ENCODE measurements around the gene SUSD3.

DNA sequence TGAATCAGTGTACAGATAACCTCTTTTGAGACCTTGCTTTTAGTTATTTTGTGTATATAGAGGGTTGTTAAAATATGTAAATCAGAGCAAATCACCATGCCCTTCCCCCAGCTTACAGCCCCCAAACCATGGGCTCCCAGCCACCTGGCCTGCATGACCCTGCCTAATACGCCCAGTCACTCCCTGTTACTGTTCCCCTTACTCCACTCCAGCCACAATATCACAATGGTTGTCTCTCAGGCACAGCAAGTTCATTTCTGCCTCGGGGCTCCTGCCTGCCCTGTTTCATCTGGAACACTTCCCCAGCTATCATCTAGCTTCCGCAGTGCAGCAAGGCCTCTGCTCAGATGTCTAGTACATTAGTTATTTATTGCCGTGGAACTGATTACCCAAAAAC is 32.6 kb downstream of the SUSD3 start:
- TF ChIP-seq POLR2A (IDR thresholded peaks at IDR 0.05) = no peak
- TF ChIP-seq, protein P1, sequence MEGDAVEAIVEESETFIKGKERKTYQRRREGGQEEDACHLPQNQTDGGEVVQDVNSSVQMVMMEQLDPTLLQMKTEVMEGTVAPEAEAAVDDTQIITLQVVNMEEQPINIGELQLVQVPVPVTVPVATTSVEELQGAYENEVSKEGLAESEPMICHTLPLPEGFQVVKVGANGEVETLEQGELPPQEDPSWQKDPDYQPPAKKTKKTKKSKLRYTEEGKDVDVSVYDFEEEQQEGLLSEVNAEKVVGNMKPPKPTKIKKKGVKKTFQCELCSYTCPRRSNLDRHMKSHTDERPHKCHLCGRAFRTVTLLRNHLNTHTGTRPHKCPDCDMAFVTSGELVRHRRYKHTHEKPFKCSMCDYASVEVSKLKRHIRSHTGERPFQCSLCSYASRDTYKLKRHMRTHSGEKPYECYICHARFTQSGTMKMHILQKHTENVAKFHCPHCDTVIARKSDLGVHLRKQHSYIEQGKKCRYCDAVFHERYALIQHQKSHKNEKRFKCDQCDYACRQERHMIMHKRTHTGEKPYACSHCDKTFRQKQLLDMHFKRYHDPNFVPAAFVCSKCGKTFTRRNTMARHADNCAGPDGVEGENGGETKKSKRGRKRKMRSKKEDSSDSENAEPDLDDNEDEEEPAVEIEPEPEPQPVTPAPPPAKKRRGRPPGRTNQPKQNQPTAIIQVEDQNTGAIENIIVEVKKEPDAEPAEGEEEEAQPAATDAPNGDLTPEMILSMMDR (IDR thresholded peaks at IDR 0.05) = no peak
- no peak for TF ChIP-seq EP300 (IDR thresholded peaks at IDR 0.05)
- no peak for TF ChIP-seq POLR2AphosphoS5 (IDR thresholded peaks at IDR 0.05)
